Suprapubic skin (tissue), 4 donors: Measurements from ENCODE around the gene ZBTB16. TPM values are rescaled to one million over a fixed set of nuclear protein-coding genes. Genes with fewer than 3 reads are reported as not detected.

Source experiments
- DNase-seq, 2 donors: peaks; one replicate each; pipeline ENCODE4 v3.0.0-alpha.2; 2019; ENCODE audit warnings: low spot score in 2 of 2
- H3K27ac ChIP-seq: fragments of 200-600 bp; sonication (generic); one replicate; pipeline ENCODE4 v1.5.1; 2019
- H3K27me3 ChIP-seq: fragments of 200-600 bp; sonication (generic); one replicate; pipeline ENCODE4 v1.5.1; 2019
- H3K36me3 ChIP-seq: fragments of 200-600 bp; sonication (generic); one replicate; pipeline ENCODE4 v1.5.1; 2019
- H3K4me1 ChIP-seq: fragments of 200-600 bp; sonication (generic); one replicate; pipeline ENCODE4 v1.5.1; 2019
- H3K4me3 ChIP-seq: fragments of 200-600 bp; sonication (generic); one replicate; pipeline ENCODE4 v1.5.1; 2019; ENCODE audit warnings: mild to moderate bottlenecking
- H3K9me3 ChIP-seq: fragments of 200-600 bp; sonication (generic); one replicate; pipeline ENCODE4 v1.5.1; 2019
- CTCF ChIP-seq, 2 donors: fragments of 200-600 bp in 1 of 2; fragments of 450-650 bp in 1 of 2; sonication (generic) in 1 of 2; IDR thresholded peaks; one replicate each; pipeline ENCODE4 v1.5.1; 2016 to 2019; ENCODE audit warnings: antibody characterized with exemption in 2 of 2, mild to moderate bottlenecking in 1 of 2, moderate library complexity in 1 of 2
- EP300 ChIP-seq: sonication (generic); formaldehyde crosslinking; IDR thresholded peaks from one replicate; pipeline ENCODE4 v1.6.1; 2017; ENCODE audit warnings: antibody characterized with exemption
- POLR2A ChIP-seq, 2 donors: fragments of 450-650 bp; IDR thresholded peaks; one replicate each; pipeline ENCODE4 v1.6.1; 2017; ENCODE audit warnings: antibody characterized with exemption in 2 of 2, mild to moderate bottlenecking in 2 of 2, moderate library complexity in 2 of 2
- POLR2AphosphoS5 ChIP-seq, 3 donors: sonication (generic); formaldehyde crosslinking; IDR thresholded peaks; one replicate each; pipeline ENCODE4 v1.6.1; 2017; ENCODE audit warnings: antibody characterized with exemption in 3 of 3
- WGBS: methylation state at CpG from one replicate; pipeline ENCODE4 v1.1.5; 2018; 5-methylcytosine and 5-hydroxymethylcytosine counted together
- total RNA-seq, 4 donors: library from RNA; depleted of rRNA; stranded (reverse); fragments of >200 nt; gene quantifications; one replicate each; pipeline ENCODE4 v1.1.0, GENCODE V29; 2016

ZBTB16 gene
- total RNA-seq, 4 donors from 2014 or later: 142 to 474 (median 232) TPM

GRCh38 chr11:114056409-114056808, 3.1 kb upstream of the ZBTB16 start:
- Histone ChIP-seq H3K36me3 (no peaks in the 10 kb centered on the region), H3K9me3 (no peaks in the 10 kb centered on the region), H3K4me1 (peaks cover 14% of the 10 kb centered on the region), H3K27me3 (no peaks in the 10 kb centered on the region), H3K4me3 (no peak overlapping the region), H3K27ac (no peak overlapping the region)
- TF ChIP-seq POLR2A (IDR thresholded peaks at IDR 0.05) (no peak), EP300 (no peak), POLR2AphosphoS5 (IDR thresholded peaks at IDR 0.05) (no peak), CTCF (IDR thresholded peaks at IDR 0.05) (no peak)
- no peak for DNase-seq

GRCh38 chr11:114057147-114057546, 2.4 kb upstream of the ZBTB16 start:
- WGBS: 72% methylated on average over 7 of the region's 7 CpGs
- Histone ChIP-seq H3K27ac (no peak overlapping the region), H3K4me1 (peaks cover 16% of the 10 kb centered on the region), H3K9me3 (no peaks in the 10 kb centered on the region), H3K4me3 (no peak overlapping the region), H3K36me3 (no peaks in the 10 kb centered on the region), H3K27me3 (no peaks in the 10 kb centered on the region)
- no peak for TF ChIP-seq POLR2AphosphoS5 (IDR thresholded peaks at IDR 0.05)
- TF ChIP-seq POLR2A (IDR thresholded peaks at IDR 0.05): no peak
- TF ChIP-seq CTCF (IDR thresholded peaks at IDR 0.05): no peak
- no peak for TF ChIP-seq EP300
- DNase-seq: peak; percentile 55 to 58

- Histone ChIP-seq H3K9me3 (no peaks in the 10 kb centered on the region), H3K4me1 (peaks cover 20% of the 10 kb centered on the region), H3K27me3 (no peaks in the 10 kb centered on the region), H3K27ac (no peak overlapping the region), H3K36me3 (no peaks in the 10 kb centered on the region), H3K4me3 (no peak overlapping the region)
- TF ChIP-seq POLR2AphosphoS5 (IDR thresholded peaks at IDR 0.05) (no peak), POLR2A (IDR thresholded peaks at IDR 0.05) (no peak), EP300 (no peak), CTCF (IDR thresholded peaks at IDR 0.05) (no peak)
- 100% methylated on average over 1 of the region's 1 CpG for WGBS
- DNase-seq: peak in 1 of 2 donors; percentile 29
Measured at GRCh38 chr11:114057605-114058004, 1.9 kb upstream of the ZBTB16 start.

- no peaks in the 10 kb centered on the region for H3K27me3 ChIP-seq
- TF ChIP-seq CTCF (IDR thresholded peaks at IDR 0.05) (no peak), EP300 (no peak), POLR2A (IDR thresholded peaks at IDR 0.05) (no peak), POLR2AphosphoS5 (IDR thresholded peaks at IDR 0.05) (no peak)
- H3K36me3 ChIP-seq: peaks cover 3% of the 10 kb centered on the region
- peak overlapping the region; percentile 91 for H3K4me3 ChIP-seq
- peak; percentile 68 to 72 for DNase-seq
- H3K4me1 ChIP-seq: peaks cover 24% of the 10 kb centered on the region
- H3K9me3 ChIP-seq: no peaks in the 10 kb centered on the region
- H3K27ac ChIP-seq: peak overlapping the region; percentile 94
- WGBS: 83% methylated on average over 22 of the region's 25 CpGs
Measured at GRCh38 chr11:114058026-114058706, 1.3 kb upstream of the ZBTB16 start.

- Histone ChIP-seq H3K36me3 (peaks cover 10% of the 10 kb centered on the region), H3K27ac (peak overlapping the region; percentile 94), H3K4me3 (peak overlapping the region; percentile 91), H3K9me3 (no peaks in the 10 kb centered on the region), H3K4me1 (peaks cover 32% of the 10 kb centered on the region), H3K27me3 (no peaks in the 10 kb centered on the region)
- DNase-seq: no peak
- TF ChIP-seq EP300: no peak
- TF ChIP-seq POLR2AphosphoS5 (IDR thresholded peaks at IDR 0.05): no peak
- no peak for TF ChIP-seq CTCF (IDR thresholded peaks at IDR 0.05)
- no peak for TF ChIP-seq POLR2A (IDR thresholded peaks at IDR 0.05)
- WGBS: 2% methylated on average over 24 of the region's 25 CpGs
Measured at GRCh38 chr11:114058871-114059277, 637 bp upstream of the ZBTB16 start.
